K562 (cell line): ENCODE measurements around the gene SOX12. TPM values are rescaled to one million over a fixed set of nuclear protein-coding genes. Genes with fewer than 3 reads are reported as not detected.

ENCODE experiments used
- EGR1 ChIP-seq: fragments of 450-650 bp; conservative IDR thresholded peaks from 2 replicates; pipeline ENCODE4 v1.6.1; 2017; ENCODE audit warnings: mild to moderate bottlenecking
- HSF4 ChIP-seq: fragments of 250-450 bp; sonication (Bioruptor Pico); IDR thresholded peaks from 2 replicates; pipeline ENCODE4 v2.1.2; 2022; ENCODE audit warnings: mild to moderate bottlenecking, moderate library complexity, borderline replicate concordance
- PURB ChIP-seq: sonication (generic); formaldehyde crosslinking; IDR thresholded peaks from 2 replicates; pipeline ENCODE4 v1.9.0; 2021; ENCODE audit warnings: low read depth, mild to moderate bottlenecking, missing genetic modification reagents
- TAF1 ChIP-seq: IDR thresholded peaks from 2 replicates; pipeline ENCODE4 v1.6.1; 2011; ENCODE audit warnings: mild to moderate bottlenecking, low read length, moderate library complexity; ENCODE audit not compliant: insufficient read depth, control insufficient read depth, severe bottlenecking; ENCODE audit errors: extremely low read depth
- ZBTB7A ChIP-seq: IDR thresholded peaks from 2 replicates; pipeline ENCODE4 v1.6.1; 2011; ENCODE audit warnings: low read depth, mild to moderate bottlenecking, low read length, moderate library complexity, borderline replicate concordance; ENCODE audit not compliant: control insufficient read depth
- polyA plus RNA-seq, 8 experiments: library from polyadenylated mRNA; depleted of rRNA in 4 of 8; stranded (reverse) in 5 of 8; unstranded in 3 of 8; fragments of >200 nt; fragmentation: Nextera tagmentation in 2 of 8; fragmentation: Illumina TruSeq in 1 of 8; extraction: Ambion mirVana in 2 of 8; extraction: Trizol in 1 of 8; gene quantifications; 2 replicates each; pipeline versions ENCODE4 v1.2.1 to v1.2.3, GENCODE V29; 2011 to 2014; ENCODE audit warnings: inconsistent platforms in 1 of 8, missing spikeins in 1 of 8
- total RNA-seq, 7 experiments: library from RNA; depleted of rRNA in 6 of 7; stranded (reverse); fragments of >200 nt in 6 of 7; fragmentation: Illumina TruSeq in 2 of 7; extraction: Trizol in 2 of 7; gene quantifications; 2 replicates each; pipeline versions ENCODE4 v1.2.1 to v1.2.3, GENCODE V29; 2011 to 2021; ENCODE audit warnings: low replicate concordance in 1 of 7
- TF ChIP-seq, protein P1 (sequence below): fragments of 250-450 bp; sonication (Bioruptor Pico); IDR thresholded peaks from 2 replicates; pipeline ENCODE4 v1.8.0; 2021; ENCODE audit warnings: moderate library complexity, mild to moderate bottlenecking, inconsistent platforms
- TF ChIP-seq, protein P2 (sequence below): fragments of 450-650 bp; IDR thresholded peaks from 2 replicates; pipeline ENCODE4 v1.6.1; 2016; ENCODE audit warnings: missing biosample characterization, missing genetic modification characterization
- TF ChIP-seq, protein P3 (sequence below): sonication (generic); formaldehyde crosslinking; IDR thresholded peaks from 2 replicates; pipeline ENCODE4 v1.8.1; 2023; ENCODE audit warnings: mild to moderate bottlenecking, missing genetic modification reagents
- TF ChIP-seq, protein P4 (sequence below): fragments of 250-450 bp; sonication (Bioruptor Pico); IDR thresholded peaks from 2 replicates; pipeline ENCODE4 v1.4.0; 2020; ENCODE audit warnings: mild to moderate bottlenecking, moderate library complexity
- TF ChIP-seq, protein P5 (sequence below), 2 experiments: fragments of 450-650 bp in 1 of 2; IDR thresholded peaks; 2 replicates each; pipeline ENCODE4 v1.6.1; 2011 to 2017; ENCODE audit warnings: low read depth in 2 of 2, antibody characterized with exemption in 1 of 2, borderline replicate concordance in 1 of 2, low read length in 1 of 2, mild to moderate bottlenecking in 1 of 2, mixed read lengths in 1 of 2; ENCODE audit not compliant: control insufficient read depth in 1 of 2

The SOX12 gene
- total and polyA plus RNA-seq, 9 of the 15 experiments (the other 6 are each of a cell fraction or from before 2014, with no cell fraction given) = 0.42 to 26.3 (median 2.6) TPM

DNA sequence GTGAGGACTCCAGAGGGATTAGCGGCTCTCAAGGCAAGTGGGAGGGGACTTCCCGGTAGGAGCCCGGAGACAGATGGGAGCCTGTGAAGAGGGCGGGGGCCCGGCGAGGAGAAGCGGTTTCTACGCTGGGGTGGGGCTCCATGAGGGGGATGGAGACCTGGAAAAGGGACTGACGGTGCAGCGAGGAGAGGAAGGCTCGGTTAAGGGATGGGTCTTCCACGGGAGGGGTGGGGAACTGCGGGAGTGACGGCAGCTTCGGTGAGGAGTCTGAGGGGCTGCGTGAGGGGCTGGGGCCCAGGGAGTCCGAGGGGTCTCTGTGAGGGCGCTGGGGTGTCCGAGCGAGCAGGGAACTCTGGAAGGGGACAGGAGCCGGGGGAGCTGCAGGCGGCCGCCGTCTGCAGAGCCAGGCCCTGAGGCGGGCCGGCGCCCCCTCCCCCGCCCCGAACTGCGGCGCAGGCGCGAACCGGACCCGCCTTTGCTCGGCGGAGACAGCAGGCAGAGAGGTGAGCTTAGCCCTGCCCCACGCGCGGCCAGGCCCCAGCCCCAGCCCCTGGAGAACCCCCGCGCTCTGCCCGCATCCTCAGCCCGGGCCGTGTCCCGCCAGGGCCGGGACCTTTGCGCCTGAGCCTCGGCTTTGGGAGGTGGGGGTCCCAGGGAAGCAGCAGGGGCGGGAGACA, 21.4 kb downstream of the SOX12 start, which contains the start of gene NRSN2 (continued):
- TF ChIP-seq, protein P1, sequence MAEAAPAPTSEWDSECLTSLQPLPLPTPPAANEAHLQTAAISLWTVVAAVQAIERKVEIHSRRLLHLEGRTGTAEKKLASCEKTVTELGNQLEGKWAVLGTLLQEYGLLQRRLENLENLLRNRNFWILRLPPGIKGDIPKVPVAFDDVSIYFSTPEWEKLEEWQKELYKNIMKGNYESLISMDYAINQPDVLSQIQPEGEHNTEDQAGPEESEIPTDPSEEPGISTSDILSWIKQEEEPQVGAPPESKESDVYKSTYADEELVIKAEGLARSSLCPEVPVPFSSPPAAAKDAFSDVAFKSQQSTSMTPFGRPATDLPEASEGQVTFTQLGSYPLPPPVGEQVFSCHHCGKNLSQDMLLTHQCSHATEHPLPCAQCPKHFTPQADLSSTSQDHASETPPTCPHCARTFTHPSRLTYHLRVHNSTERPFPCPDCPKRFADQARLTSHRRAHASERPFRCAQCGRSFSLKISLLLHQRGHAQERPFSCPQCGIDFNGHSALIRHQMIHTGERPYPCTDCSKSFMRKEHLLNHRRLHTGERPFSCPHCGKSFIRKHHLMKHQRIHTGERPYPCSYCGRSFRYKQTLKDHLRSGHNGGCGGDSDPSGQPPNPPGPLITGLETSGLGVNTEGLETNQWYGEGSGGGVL (CRISPR knock-in tag) = no peak
- peak; percentile 26 for TF ChIP-seq TAF1
- TF ChIP-seq ZBTB7A = peak; percentile 41; the same call in 1 of the 2 replicates
- TF ChIP-seq, protein P2, sequence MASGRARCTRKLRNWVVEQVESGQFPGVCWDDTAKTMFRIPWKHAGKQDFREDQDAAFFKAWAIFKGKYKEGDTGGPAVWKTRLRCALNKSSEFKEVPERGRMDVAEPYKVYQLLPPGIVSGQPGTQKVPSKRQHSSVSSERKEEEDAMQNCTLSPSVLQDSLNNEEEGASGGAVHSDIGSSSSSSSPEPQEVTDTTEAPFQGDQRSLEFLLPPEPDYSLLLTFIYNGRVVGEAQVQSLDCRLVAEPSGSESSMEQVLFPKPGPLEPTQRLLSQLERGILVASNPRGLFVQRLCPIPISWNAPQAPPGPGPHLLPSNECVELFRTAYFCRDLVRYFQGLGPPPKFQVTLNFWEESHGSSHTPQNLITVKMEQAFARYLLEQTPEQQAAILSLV (tag) = no peak
- TF ChIP-seq, protein P3, sequence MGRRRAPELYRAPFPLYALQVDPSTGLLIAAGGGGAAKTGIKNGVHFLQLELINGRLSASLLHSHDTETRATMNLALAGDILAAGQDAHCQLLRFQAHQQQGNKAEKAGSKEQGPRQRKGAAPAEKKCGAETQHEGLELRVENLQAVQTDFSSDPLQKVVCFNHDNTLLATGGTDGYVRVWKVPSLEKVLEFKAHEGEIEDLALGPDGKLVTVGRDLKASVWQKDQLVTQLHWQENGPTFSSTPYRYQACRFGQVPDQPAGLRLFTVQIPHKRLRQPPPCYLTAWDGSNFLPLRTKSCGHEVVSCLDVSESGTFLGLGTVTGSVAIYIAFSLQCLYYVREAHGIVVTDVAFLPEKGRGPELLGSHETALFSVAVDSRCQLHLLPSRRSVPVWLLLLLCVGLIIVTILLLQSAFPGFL (CRISPR knock-in tag) = no peak
- TF ChIP-seq HSF4 = no peak
- TF ChIP-seq EGR1 = 0 out of 2 replicates have a peak, but pooled peaks have one; percentile 10
- TF ChIP-seq, protein P4, sequence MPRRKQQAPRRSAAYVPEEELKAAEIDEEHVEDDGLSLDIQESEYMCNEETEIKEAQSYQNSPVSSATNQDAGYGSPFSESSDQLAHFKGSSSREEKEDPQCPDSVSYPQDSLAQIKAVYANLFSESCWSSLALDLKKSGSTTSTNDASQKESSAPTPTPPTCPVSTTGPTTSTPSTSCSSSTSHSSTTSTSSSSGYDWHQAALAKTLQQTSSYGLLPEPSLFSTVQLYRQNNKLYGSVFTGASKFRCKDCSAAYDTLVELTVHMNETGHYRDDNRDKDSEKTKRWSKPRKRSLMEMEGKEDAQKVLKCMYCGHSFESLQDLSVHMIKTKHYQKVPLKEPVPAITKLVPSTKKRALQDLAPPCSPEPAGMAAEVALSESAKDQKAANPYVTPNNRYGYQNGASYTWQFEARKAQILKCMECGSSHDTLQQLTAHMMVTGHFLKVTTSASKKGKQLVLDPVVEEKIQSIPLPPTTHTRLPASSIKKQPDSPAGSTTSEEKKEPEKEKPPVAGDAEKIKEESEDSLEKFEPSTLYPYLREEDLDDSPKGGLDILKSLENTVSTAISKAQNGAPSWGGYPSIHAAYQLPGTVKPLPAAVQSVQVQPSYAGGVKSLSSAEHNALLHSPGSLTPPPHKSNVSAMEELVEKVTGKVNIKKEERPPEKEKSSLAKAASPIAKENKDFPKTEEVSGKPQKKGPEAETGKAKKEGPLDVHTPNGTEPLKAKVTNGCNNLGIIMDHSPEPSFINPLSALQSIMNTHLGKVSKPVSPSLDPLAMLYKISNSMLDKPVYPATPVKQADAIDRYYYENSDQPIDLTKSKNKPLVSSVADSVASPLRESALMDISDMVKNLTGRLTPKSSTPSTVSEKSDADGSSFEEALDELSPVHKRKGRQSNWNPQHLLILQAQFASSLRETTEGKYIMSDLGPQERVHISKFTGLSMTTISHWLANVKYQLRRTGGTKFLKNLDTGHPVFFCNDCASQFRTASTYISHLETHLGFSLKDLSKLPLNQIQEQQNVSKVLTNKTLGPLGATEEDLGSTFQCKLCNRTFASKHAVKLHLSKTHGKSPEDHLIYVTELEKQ (CRISPR knock-in tag) = no peak
- TF ChIP-seq PURB (CRISPR knock-in tag) = no peak
- TF ChIP-seq, protein P5, sequence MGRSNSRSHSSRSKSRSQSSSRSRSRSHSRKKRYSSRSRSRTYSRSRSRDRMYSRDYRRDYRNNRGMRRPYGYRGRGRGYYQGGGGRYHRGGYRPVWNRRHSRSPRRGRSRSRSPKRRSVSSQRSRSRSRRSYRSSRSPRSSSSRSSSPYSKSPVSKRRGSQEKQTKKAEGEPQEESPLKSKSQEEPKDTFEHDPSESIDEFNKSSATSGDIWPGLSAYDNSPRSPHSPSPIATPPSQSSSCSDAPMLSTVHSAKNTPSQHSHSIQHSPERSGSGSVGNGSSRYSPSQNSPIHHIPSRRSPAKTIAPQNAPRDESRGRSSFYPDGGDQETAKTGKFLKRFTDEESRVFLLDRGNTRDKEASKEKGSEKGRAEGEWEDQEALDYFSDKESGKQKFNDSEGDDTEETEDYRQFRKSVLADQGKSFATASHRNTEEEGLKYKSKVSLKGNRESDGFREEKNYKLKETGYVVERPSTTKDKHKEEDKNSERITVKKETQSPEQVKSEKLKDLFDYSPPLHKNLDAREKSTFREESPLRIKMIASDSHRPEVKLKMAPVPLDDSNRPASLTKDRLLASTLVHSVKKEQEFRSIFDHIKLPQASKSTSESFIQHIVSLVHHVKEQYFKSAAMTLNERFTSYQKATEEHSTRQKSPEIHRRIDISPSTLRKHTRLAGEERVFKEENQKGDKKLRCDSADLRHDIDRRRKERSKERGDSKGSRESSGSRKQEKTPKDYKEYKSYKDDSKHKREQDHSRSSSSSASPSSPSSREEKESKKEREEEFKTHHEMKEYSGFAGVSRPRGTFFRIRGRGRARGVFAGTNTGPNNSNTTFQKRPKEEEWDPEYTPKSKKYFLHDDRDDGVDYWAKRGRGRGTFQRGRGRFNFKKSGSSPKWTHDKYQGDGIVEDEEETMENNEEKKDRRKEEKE (IDR thresholded peaks at IDR 0.05; ENCODE audit: borderline replicate concordance in 1 of 2, control insufficient read depth in 1 of 2, low read depth in 2 of 2, low read length in 1 of 2) = no peak
